ENCODE results near the gene TAX1BP3. TPM values are rescaled to one million over a fixed set of nuclear protein-coding genes. Genes with fewer than 3 reads are reported as not detected.

Gene TAX1BP3
- total RNA-seq, 1 experiment from 2014 or later: 122 TPM

GRCh38 chr17:3643889-3644349 is 24.5 kb downstream of the TAX1BP3 start:
- intact Hi-C loops (cut with micrococcal nuclease; ENCODE audit: unreplicated experiment) (no loop called here), in situ Hi-C loops (cut with HindIII; ENCODE audit: low pct_unique_long_range_greater_than_20kb, low sequenced_read_pairs) (no loop called here)
- ChIA-PET CTCF (no interaction called here), POLR2A (no interaction called here)
- Histone ChIP-seq H3K27me3 (ENCODE audit: control insufficient read depth, insufficient read depth, low read length) (no peaks in the 10 kb centered on the region), H3K36me3 (ENCODE audit: control insufficient read depth, insufficient read depth, low read length) (no peaks in the 10 kb centered on the region), H3K27ac (ENCODE audit: low read length) (no peak overlapping the region), H3K4me1 (ENCODE audit: control insufficient read depth, insufficient read depth, low read length) (no peaks in the 10 kb centered on the region), H3K9me3 (ENCODE audit: control insufficient read depth, insufficient read depth, low read depth, low read length) (no peaks in the 10 kb centered on the region), H3K4me3 (ENCODE audit: low read depth in 2 of 2, low read length in 2 of 2) (no peak overlapping the region)
- no peak for DNase-seq (ENCODE audit: low read depth, low spot score)
- TF ChIP-seq REST (IDR thresholded peaks at IDR 0.05; ENCODE audit: insufficient read depth in 1 of 2, low read depth in 2 of 2, low read length in 1 of 2) (no peak), SIN3A (IDR thresholded peaks at IDR 0.05; ENCODE audit: borderline replicate concordance, insufficient read depth, low read depth, low read length) (no peak), TCF7L2 (IDR thresholded peaks at IDR 0.05; ENCODE audit: low read depth, low read length) (no peak), POLR2AphosphoS5 (IDR thresholded peaks at IDR 0.05; ENCODE audit: low read depth, low read length) (no peak)
- TF ChIP-seq, protein P1, sequence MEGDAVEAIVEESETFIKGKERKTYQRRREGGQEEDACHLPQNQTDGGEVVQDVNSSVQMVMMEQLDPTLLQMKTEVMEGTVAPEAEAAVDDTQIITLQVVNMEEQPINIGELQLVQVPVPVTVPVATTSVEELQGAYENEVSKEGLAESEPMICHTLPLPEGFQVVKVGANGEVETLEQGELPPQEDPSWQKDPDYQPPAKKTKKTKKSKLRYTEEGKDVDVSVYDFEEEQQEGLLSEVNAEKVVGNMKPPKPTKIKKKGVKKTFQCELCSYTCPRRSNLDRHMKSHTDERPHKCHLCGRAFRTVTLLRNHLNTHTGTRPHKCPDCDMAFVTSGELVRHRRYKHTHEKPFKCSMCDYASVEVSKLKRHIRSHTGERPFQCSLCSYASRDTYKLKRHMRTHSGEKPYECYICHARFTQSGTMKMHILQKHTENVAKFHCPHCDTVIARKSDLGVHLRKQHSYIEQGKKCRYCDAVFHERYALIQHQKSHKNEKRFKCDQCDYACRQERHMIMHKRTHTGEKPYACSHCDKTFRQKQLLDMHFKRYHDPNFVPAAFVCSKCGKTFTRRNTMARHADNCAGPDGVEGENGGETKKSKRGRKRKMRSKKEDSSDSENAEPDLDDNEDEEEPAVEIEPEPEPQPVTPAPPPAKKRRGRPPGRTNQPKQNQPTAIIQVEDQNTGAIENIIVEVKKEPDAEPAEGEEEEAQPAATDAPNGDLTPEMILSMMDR (IDR thresholded peaks at IDR 0.05): no peak
- BruUV-seq (replicated peaks): no TSS peak
- ATAC-seq: no peak

- no TSS peak for BruUV-seq (replicated peaks)
- H3K4me1 ChIP-seq (ENCODE audit: control insufficient read depth, insufficient read depth, low read length): no peaks in the 10 kb centered on the region
- no peaks in the 10 kb centered on the region for H3K36me3 ChIP-seq (ENCODE audit: control insufficient read depth, insufficient read depth, low read length)
- ATAC-seq (no peak), DNase-seq (ENCODE audit: low read depth, low spot score) (no peak)
- TF ChIP-seq REST (IDR thresholded peaks at IDR 0.05; ENCODE audit: insufficient read depth in 1 of 2, low read depth in 2 of 2, low read length in 1 of 2): no peak
- no peak for TF ChIP-seq POLR2AphosphoS5 (IDR thresholded peaks at IDR 0.05; ENCODE audit: low read depth, low read length)
- TF ChIP-seq TCF7L2 (IDR thresholded peaks at IDR 0.05; ENCODE audit: low read depth, low read length): no peak
- TF ChIP-seq, protein P1 (IDR thresholded peaks at IDR 0.05): no peak
- TF ChIP-seq SIN3A (IDR thresholded peaks at IDR 0.05; ENCODE audit: borderline replicate concordance, insufficient read depth, low read depth, low read length): no peak
- no peaks in the 10 kb centered on the region for H3K27me3 ChIP-seq (ENCODE audit: control insufficient read depth, insufficient read depth, low read length)
- no peaks in the 10 kb centered on the region for H3K9me3 ChIP-seq (ENCODE audit: control insufficient read depth, insufficient read depth, low read depth, low read length)
- H3K4me3 ChIP-seq (ENCODE audit: low read depth in 2 of 2, low read length in 2 of 2): no peak overlapping the region
- intact Hi-C loops (cut with micrococcal nuclease; ENCODE audit: unreplicated experiment): no loop called here
- no peak overlapping the region for H3K27ac ChIP-seq (ENCODE audit: low read length)
- CTCF ChIA-PET: no interaction called here
- POLR2A ChIA-PET: no interaction called here
- in situ Hi-C loops (cut with HindIII; ENCODE audit: low pct_unique_long_range_greater_than_20kb, low sequenced_read_pairs): no loop called here
Observed at GRCh38 chr17:3641717-3642486, 26.5 kb downstream of the TAX1BP3 start.
